Activated naive CD8-positive, alpha-beta T cell treated with anti-CD3 and anti-CD28 coated beads, Interleukin-2, amount 10 ng/mL, durations not matched to agents 7 days and 5 days (primary cell): ENCODE data around the gene NR3C2. TPM values are rescaled to one million over a fixed set of nuclear protein-coding genes. Genes with fewer than 3 reads are reported as not detected.
A peak's percentile ranks its signal among the peaks of the same experiment; 100 is the strongest.
"Not testable (repeated sequence)": the region's sequence is repeated elsewhere in the genome, so short reads cannot be mapped to it uniquely, and the experiment has no call there.

Source experiments
- ATAC-seq: fragments of 150-1000 bp; cut with Tn5 transposase; one replicate; pipeline ENCODE4 v1.10.0; 2021; ENCODE audit warnings: low read depth, moderate library complexity
- POLR2A ChIA-PET: fragments of 350-600 bp; sonication (Branson Sonifier 250); formaldehyde crosslinking; loops from one replicate; lab custom pipeline; 2021; ENCODE audit warnings: antibody characterized with exemption; lab: Charles Lee
- DNase-seq: peaks from one replicate; pipeline ENCODE4 v3.0.0; 2021
- H3K27ac Mint-ChIP-seq: one replicate; pipeline ENCODE4 v1.8.0; 2022; ENCODE audit warnings: mild to moderate bottlenecking, mixed read lengths
- H3K27me3 Mint-ChIP-seq: one replicate; pipeline ENCODE4 v1.8.0; 2022; ENCODE audit warnings: mild to moderate bottlenecking, moderate library complexity, mixed read lengths
- H3K36me3 Mint-ChIP-seq: one replicate; pipeline ENCODE4 v1.8.0; 2021; ENCODE audit warnings: mild to moderate bottlenecking, mixed read lengths
- H3K4me1 Mint-ChIP-seq: one replicate; pipeline ENCODE4 v1.8.0; 2021; ENCODE audit warnings: mixed read lengths
- H3K4me3 Mint-ChIP-seq: one replicate; pipeline ENCODE4 v1.8.0; 2022; ENCODE audit warnings: mild to moderate bottlenecking, moderate library complexity, mixed read lengths
- H3K9me3 Mint-ChIP-seq: one replicate; pipeline ENCODE4 v1.8.0; 2021; ENCODE audit warnings: mixed read lengths
- total RNA-seq, 2 experiments: library from RNA; stranded (reverse); gene quantifications; one replicate each; pipeline ENCODE4 v1.2.3, GENCODE V29; 2021

Gene NR3C2
- total RNA-seq, 2 experiments from 2014 or later = 19.5 to 24.4 TPM

DNA sequence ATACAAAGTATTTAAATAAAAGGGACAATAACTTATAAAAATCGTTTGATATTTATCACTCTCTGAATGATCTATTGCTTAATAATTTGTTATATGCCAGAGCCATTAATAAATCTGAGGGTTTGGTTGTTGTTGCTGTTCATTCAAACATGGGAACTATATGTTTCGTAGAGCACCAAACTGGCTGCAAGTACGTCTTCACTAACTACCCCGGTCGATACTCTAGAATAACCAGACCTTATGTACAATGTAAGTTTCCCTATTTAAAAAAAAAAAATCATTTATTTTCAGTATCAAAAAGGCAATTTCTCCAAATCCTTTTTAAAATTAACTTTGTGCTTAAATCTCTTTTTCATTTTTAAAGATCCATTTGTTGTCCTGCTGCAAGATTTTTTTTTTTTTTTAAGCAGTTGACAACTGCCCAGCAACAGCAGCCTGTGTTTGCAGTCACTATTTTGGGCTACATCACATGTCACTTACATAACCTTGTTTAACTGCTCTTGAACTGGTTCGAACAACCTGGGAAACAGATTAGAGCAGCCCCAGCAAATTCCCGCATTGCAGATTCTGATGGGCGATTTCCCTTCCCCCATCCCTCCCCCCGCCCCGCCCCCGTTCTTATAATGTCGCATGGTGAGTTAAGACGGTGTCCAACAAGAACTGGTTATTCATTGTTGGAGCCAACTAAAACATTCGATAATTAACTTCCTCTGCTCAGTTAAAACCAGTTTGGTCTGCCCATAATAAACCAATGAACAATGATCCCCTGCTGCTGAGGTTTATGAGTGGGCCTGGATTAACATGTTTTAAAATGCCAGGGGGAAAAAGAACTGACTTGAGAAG, 238.9 kb downstream of the NR3C2 start:
- Mint-ChIP-seq H3K4me3 (no peak overlapping the region), H3K27ac (no peak overlapping the region), H3K9me3 (no peaks in the 10 kb centered on the region), H3K4me1 (peaks cover 4% of the 10 kb centered on the region), H3K36me3 (peaks cover 3% of the 10 kb centered on the region), H3K27me3 (no peaks in the 10 kb centered on the region)
- POLR2A ChIA-PET = no interaction called here
- ATAC-seq = no peak
- DNase-seq = no peak

DNA sequence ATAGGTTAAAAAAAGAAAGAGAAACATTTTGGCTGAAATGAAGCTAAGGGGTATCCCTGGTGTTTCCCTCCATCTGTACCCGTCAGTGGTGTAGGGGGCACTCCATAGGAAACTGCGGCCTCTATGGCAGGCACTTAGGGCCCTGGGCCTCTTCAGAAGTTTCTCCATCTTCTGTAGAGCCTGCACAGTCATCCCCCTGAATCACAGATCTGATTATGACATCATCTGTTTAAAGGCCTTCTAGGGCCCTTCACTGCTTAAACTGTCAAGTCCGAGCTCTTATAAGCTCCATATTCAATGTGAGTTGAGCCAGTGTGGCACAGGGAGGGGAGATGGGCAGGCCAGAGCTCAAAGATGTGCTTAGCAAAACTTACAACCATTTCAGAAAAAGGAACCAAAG, 241.3 kb downstream of the NR3C2 start:
- ATAC-seq (no peak), DNase-seq (no peak)
- Mint-ChIP-seq H3K27ac (no peak overlapping the region), H3K4me3 (no peak overlapping the region), H3K36me3 (peaks cover 5% of the 10 kb centered on the region), H3K27me3 (no peaks in the 10 kb centered on the region), H3K9me3 (no peaks in the 10 kb centered on the region), H3K4me1 (peaks cover 4% of the 10 kb centered on the region)
- POLR2A ChIA-PET = no interaction called here

DNA sequence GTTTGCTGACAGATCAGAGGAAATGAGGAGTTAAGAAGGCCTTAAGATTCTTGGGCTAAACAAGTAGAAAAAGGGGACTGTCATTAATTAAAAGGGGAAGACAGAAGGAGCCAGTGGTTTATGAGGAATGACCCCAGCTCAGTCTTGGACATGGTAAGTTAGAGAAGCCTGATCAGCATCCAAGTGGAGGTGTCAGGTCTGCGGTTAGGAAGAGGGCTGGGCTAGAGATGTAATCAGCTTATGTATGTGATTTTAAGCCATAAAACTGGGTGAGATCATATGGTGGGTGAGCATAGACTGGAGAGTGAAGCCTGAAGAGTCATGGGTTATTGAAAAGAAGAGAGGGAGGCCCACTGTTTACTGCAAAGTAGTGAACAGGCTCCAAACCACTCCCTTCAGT, 246.1 kb downstream of the NR3C2 start:
- POLR2A ChIA-PET = interaction anchor here (0.6 kb wide), 1 partner anchor 13 kb away, joined by 3 read pairs; no protein-coding TSS in a partner anchor
- peaks cover 27% of the 10 kb centered on the region for H3K36me3 Mint-ChIP-seq
- peaks cover 5% of the 10 kb centered on the region for H3K4me1 Mint-ChIP-seq
- H3K9me3 Mint-ChIP-seq = peaks cover 6% of the 10 kb centered on the region
- no peak overlapping the region for H3K4me3 Mint-ChIP-seq
- ATAC-seq (peak; percentile 56), DNase-seq (no peak)
- no peaks in the 10 kb centered on the region for H3K27me3 Mint-ChIP-seq
- H3K27ac Mint-ChIP-seq = no peak overlapping the region

DNA sequence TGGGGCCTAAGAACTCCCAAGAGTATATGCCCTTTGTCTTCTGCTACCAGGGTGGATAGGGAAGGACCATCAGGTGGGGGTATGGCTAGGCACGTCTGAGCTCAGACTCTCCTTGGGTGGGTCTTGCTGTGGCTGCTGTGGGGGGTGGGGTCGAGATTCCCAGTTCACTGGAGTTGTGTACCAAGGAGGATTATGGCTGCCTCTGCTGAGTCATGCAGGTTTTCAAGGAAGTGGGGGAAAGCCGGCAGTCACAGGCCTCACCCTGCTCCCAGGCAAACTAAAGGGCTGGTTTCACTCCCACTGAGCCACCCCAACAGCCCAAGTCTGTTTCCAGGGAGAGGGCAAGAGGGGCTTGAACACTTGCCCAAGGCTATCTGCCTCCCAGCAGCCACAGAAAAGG, 249.7 kb downstream of the NR3C2 start:
- no peak for DNase-seq
- peaks cover 17% of the 10 kb centered on the region for H3K9me3 Mint-ChIP-seq
- POLR2A ChIA-PET = no interaction called here

DNA sequence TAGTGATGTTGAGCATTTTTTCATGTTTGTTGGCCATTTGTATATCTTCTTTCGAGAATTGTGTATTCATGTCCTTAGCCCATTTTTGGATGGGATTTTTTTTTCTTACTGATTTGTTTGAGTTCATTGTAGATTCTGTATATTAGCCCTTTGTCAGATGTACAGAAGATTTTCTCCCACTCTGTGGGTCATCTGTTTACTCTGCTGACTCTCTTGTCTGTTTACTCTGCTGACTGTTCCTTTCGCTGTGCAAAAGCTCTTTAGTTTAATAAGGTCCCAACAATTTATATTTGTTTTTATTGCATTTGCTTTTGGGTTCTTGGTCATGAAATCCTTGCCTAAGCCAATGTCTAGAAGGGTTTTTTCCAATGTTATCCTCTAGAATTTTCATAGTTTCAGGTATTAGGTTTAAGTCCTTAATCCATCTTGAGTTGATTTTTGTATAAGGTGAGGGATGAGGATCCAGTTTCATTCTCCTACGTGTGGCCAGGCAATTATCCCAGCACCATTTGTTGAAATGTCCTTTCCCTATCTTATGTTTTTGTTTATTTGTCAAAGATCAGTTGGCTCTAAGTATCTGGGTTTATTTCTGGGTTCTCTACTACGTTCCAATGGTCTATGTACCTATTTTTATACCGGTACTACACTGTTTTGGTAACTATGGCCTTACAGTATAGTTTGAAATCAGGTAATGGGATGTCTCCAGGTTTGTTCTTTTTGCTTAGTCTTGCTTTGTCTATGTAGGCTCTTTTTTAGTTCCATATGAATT, 254.6 kb downstream of the NR3C2 start:
- H3K4me1 Mint-ChIP-seq, ATAC-seq, DNase-seq, H3K4me3 Mint-ChIP-seq, POLR2A ChIA-PET, H3K27me3 Mint-ChIP-seq, H3K27ac Mint-ChIP-seq: not testable (repeated sequence)
- peaks cover 25% of the 10 kb centered on the region for H3K9me3 Mint-ChIP-seq
- H3K36me3 Mint-ChIP-seq = peaks cover 30% of the 10 kb centered on the region

More for the DNA sequence above, 249.7 kb downstream of the NR3C2 start:
- Mint-ChIP-seq H3K4me1 (peaks cover 5% of the 10 kb centered on the region), H3K36me3 (peaks cover 34% of the 10 kb centered on the region), H3K27me3 (no peaks in the 10 kb centered on the region), H3K4me3 (no peak overlapping the region), H3K27ac (no peak overlapping the region)
- no peak for ATAC-seq

DNA sequence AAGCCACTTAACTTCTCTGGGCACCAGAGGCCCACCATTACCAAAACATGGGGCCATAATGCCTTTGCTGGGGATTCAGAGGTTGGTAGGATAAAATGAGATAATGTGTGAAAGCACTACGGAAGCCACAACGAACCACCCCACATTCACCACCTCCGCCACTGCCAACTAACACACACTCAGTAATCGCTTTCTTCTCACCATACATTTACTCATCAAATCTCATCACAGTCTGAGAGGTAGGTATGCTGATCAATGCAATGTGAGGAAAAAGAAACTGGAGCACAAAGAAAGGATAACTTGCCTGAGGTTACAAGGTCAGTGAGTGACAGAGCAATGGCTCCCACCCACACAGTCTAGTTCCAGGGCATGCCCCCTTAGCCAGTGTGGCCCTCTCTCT, 257.3 kb downstream of the NR3C2 start:
- H3K27me3 Mint-ChIP-seq = no peaks in the 10 kb centered on the region
- peaks cover 2% of the 10 kb centered on the region for H3K4me1 Mint-ChIP-seq
- ATAC-seq (no peak), DNase-seq (no peak)
- H3K27ac Mint-ChIP-seq = no peak overlapping the region
- peaks cover 12% of the 10 kb centered on the region for H3K36me3 Mint-ChIP-seq
- peaks cover 16% of the 10 kb centered on the region for H3K9me3 Mint-ChIP-seq
- POLR2A ChIA-PET = no interaction called here
- H3K4me3 Mint-ChIP-seq = no peak overlapping the region

DNA sequence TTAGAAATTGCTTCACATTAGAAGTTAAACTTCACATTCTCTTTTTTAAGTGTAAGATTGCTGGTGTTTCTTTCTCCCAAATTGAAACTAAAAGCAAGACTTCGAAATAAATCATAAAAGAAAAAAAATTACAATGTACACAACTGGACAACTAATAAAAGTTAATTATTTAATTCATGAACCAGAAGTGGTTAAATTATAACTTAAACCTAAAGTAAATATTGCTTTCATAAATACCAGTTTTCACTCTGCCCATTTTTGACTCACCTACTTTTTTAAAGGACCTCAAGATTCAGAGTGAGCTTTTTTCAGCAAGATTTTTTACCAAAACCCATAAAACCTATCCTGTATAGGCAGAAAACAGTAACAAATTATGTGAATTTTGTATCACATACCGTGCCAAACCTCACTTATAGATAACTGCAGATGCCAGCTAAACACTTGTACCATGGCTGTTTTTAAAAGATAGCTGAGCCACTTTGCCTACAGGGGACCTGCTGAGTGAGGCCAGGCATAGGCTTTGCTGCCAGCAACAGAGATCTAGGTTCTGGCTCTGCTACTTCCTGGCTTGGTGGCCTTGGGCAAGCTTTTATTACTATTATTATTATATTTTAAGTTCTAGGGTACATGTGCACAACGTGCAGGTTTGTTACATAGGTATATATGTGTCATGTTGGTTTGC, 259.8 kb downstream of the NR3C2 start:
- peaks cover 4% of the 10 kb centered on the region for H3K36me3 Mint-ChIP-seq
- no peak overlapping the region for H3K4me3 Mint-ChIP-seq
- no peak for DNase-seq
- H3K9me3 Mint-ChIP-seq = peaks cover 8% of the 10 kb centered on the region
- ATAC-seq = no peak
- H3K4me1 Mint-ChIP-seq = peaks cover 2% of the 10 kb centered on the region
- no peak overlapping the region for H3K27ac Mint-ChIP-seq
- H3K27me3 Mint-ChIP-seq = no peaks in the 10 kb centered on the region
- POLR2A ChIA-PET = no interaction called here

DNA sequence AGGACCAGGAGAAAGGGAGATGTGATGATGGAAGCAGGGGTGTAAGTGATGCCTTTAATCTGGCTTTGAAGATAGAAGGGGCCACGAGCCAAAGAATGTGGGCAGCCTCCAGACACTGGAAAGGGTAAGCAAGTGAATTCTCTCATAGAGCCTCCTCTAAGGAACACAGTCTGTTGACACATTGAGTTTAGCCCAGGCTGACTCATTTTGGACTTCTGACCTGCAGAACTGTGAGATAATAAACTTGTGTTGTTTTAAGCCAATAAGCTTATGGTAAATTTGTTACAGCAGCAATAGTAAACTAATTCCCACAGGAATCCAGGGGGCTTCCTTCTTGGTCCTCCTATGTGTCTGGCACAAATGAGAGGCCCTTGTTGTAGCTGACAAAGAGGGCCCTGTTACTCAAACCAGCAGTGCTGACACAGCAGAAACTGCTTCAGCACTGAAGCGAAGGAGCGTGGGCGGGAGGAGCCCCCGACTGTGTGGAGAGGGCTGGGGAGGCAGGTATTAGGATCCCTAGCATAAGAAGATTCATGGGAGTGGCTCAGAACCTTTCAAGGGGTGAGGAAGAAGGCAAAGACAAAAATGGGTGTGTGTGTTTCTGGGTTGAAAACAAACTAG, 268.7 kb downstream of the NR3C2 start:
- H3K9me3 Mint-ChIP-seq = no peaks in the 10 kb centered on the region
- peaks cover 8% of the 10 kb centered on the region for H3K4me1 Mint-ChIP-seq
- H3K36me3 Mint-ChIP-seq = peaks cover 11% of the 10 kb centered on the region
- no peak overlapping the region for H3K4me3 Mint-ChIP-seq
- no peaks in the 10 kb centered on the region for H3K27me3 Mint-ChIP-seq
- ATAC-seq = no peak
- POLR2A ChIA-PET = no interaction called here
- no peak overlapping the region for H3K27ac Mint-ChIP-seq
- DNase-seq = no peak

DNA sequence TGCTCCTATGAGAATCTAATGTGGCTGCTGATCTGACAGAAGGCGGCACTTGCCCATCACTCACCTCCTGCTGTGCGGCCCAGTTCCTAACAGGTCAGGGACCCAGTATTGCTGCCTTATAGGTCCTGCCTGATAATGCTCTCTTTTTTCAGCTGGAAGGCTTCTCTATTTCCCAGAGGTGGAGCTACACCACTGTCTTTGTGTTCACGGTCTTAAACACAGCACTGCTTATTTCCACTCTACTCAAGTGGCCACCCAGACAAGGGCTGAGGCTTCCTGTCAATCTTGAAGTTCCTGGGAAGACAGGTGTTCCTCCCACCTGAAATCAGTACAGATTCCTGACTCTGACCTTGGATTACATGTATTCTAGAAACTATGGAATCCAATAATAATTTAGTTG, 270.6 kb downstream of the NR3C2 start:
- H3K27me3 Mint-ChIP-seq = no peaks in the 10 kb centered on the region
- H3K27ac Mint-ChIP-seq = no peak overlapping the region
- DNase-seq = no peak
- H3K4me3 Mint-ChIP-seq = no peak overlapping the region
- no peak for ATAC-seq
- peaks cover 13% of the 10 kb centered on the region for H3K36me3 Mint-ChIP-seq
- H3K4me1 Mint-ChIP-seq = peaks cover 10% of the 10 kb centered on the region
- POLR2A ChIA-PET = no interaction called here
- H3K9me3 Mint-ChIP-seq = no peaks in the 10 kb centered on the region

DNA sequence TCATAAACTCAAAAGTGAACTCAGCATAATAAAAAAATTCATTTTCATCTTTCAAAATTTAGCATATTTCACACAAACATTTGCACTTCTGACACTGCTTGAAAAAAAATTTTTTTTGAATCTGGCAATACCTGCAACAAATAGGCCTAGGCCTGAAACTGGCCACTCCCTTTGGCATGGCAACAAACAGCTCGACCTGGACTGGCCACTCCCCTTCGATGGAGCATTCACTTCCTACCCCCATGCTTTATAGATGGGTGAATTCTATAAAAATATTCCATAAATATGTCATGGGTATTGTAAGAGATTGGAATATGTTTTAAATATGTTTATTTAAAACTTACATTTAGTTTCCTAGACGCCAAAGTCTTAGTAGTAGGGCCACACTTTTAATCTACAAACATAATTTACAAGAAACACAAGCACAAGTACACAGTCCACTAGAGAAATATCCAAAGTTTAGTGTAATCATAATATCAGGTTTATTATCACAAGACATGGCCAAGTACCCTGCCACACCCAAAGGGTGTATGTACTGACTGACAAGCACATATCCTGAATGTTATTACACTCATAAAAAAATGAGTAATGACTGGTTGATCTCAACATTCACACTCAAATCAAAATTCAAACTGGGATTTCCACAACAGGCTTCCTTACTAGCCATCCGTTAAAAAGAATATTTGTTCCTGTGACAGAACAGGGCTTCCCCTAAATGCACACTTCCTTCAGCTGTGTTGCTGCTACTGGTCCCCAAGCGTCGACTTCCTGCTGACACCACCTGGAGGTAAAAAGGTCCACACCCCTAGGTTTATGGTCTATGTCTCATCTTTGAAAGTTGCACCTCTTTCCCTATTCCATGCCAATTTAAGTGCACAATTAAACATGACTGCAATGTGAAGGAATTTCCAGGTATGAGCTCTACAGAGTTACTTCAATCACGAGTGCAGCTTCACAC, 271.5 kb downstream of the NR3C2 start:
- H3K4me1 Mint-ChIP-seq = peaks cover 10% of the 10 kb centered on the region
- H3K9me3 Mint-ChIP-seq = no peaks in the 10 kb centered on the region
- H3K27me3 Mint-ChIP-seq = no peaks in the 10 kb centered on the region
- peak overlapping the region; percentile 48 for H3K27ac Mint-ChIP-seq
- POLR2A ChIA-PET = no interaction called here
- ATAC-seq = peak; percentile 80
- H3K4me3 Mint-ChIP-seq = peak overlapping the region; percentile 4
- H3K36me3 Mint-ChIP-seq = peaks cover 13% of the 10 kb centered on the region
- no peak for DNase-seq

DNA sequence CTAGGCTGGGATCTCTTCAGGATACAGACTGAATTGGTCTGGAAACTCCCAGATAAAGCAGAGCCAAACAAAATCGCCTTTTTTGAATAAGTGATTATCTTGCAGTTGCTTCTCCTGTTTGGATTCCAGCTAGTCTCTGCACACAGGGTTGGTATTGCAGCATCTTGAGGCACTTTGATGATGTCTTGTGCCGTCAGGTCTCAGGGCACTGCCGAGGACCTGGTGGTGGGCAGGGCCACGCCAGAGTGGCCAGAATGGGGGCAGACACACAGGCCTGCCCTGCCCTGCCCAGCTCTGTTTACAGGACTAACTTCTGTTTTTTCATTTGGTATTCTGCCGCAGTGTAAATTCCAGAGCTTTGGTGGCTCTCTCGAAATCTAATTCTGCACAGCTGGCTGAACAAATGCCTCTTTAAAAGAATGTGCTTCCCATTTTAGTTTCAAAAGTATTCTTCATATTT, 276.1 kb downstream of the NR3C2 start:
- POLR2A ChIA-PET = no interaction called here

DNA sequence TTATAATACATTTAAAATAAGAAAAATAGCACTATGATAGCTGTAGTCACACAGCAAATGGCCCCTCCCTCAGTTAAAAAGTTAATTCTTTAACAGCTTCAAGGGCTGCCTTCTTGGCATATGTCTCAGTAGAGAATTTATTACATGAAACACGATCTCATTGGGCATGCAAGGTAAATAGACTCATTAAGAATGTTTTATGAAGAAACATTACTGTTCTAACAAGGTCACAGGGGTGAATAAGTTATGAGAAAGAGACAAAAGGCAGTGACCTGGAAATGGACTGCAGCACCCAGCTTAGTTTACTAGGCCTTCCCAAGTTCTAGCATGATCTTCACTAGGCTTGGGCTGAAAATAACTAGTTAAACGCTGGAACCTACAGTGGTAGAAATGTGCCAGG, 277.7 kb downstream of the NR3C2 start:
- POLR2A ChIA-PET = no interaction called here
- Mint-ChIP-seq H3K36me3 (peaks cover 3% of the 10 kb centered on the region), H3K9me3 (no peaks in the 10 kb centered on the region), H3K27ac (no peak overlapping the region), H3K4me1 (peaks cover 4% of the 10 kb centered on the region), H3K4me3 (no peak overlapping the region), H3K27me3 (no peaks in the 10 kb centered on the region)
- no peak for DNase-seq
- no peak for ATAC-seq

More for the DNA sequence above, 276.1 kb downstream of the NR3C2 start:
- H3K27ac Mint-ChIP-seq = no peak overlapping the region
- no peak for DNase-seq
- H3K27me3 Mint-ChIP-seq = no peaks in the 10 kb centered on the region
- no peak for ATAC-seq
- H3K4me1 Mint-ChIP-seq = peaks cover 10% of the 10 kb centered on the region
- H3K36me3 Mint-ChIP-seq = peaks cover 7% of the 10 kb centered on the region
- H3K9me3 Mint-ChIP-seq = no peaks in the 10 kb centered on the region
- no peak overlapping the region for H3K4me3 Mint-ChIP-seq
